Brain microvascular endothelial cell (primary cell): ENCODE measurements around the gene SUMO1.

Source experiments
- DNase-seq: peaks from one replicate; pipeline ENCODE4 v3.0.0-alpha.2; 2020
- H3K27ac ChIP-seq: fragments of 250-450 bp; sonication (Bioruptor Pico); 2 replicates; pipeline ENCODE4 v1.5.1; 2020; ENCODE audit warnings: mild to moderate bottlenecking, moderate library complexity
- H3K27me3 ChIP-seq: fragments of 250-450 bp; sonication (Bioruptor Pico); replicated peaks from 2 replicates; pipeline ENCODE4 v1.5.1; 2020; ENCODE audit warnings: mild to moderate bottlenecking
- H3K36me3 ChIP-seq: fragments of 250-450 bp; sonication (Bioruptor Pico); replicated peaks from 2 replicates; pipeline ENCODE4 v1.5.1; 2020; ENCODE audit warnings: mild to moderate bottlenecking
- H3K4me3 ChIP-seq: 2 replicates; pipeline ENCODE4 v1.5.1; 2011; ENCODE audit warnings: low read depth, mild to moderate bottlenecking, control low read depth, low read length, moderate library complexity
- in situ Hi-C: cut with HindIII; loops from 2 replicates; pipeline ENCODE4 v1.10.0; 2017; ENCODE audit warnings: low sequenced_read_pairs, low pct_ligation_motif_present
- TF ChIP-seq, protein P1 (sequence below): IDR thresholded peaks from 2 replicates; pipeline ENCODE4 v1.5.1; 2011; ENCODE audit warnings: low read depth, mild to moderate bottlenecking, moderate library complexity, low read length, control low read depth, inconsistent platforms; ENCODE audit errors: missing control alignments

SUMO1 gene

DNA sequence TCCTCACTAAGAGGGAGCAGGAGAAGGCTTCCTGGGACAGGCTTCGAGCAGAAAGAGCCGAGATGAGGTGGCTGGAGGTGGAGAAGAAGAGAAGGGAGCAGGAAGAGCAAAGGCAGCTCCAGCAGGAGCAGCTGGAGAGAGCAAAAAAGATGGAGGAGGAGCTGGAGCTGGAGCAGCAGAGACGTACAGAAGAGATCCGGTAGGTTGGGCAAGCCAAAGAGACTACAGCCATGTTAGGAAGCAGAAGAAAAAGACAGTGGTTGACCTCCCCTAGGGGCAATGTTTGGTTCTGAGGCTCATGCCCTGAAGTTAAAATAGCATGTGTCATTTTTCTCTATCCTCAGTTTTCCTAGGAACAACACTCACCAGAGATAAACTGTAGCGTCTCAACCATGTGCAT lies 45.1 kb downstream of the SUMO1 start:
- in situ Hi-C loops = no loop called here
- Histone ChIP-seq H3K27me3 (no peaks in the 10 kb centered on the region), H3K4me3 (no peak overlapping the region), H3K36me3 (no peaks in the 10 kb centered on the region), H3K27ac (no peak overlapping the region)
- TF ChIP-seq, protein P1, sequence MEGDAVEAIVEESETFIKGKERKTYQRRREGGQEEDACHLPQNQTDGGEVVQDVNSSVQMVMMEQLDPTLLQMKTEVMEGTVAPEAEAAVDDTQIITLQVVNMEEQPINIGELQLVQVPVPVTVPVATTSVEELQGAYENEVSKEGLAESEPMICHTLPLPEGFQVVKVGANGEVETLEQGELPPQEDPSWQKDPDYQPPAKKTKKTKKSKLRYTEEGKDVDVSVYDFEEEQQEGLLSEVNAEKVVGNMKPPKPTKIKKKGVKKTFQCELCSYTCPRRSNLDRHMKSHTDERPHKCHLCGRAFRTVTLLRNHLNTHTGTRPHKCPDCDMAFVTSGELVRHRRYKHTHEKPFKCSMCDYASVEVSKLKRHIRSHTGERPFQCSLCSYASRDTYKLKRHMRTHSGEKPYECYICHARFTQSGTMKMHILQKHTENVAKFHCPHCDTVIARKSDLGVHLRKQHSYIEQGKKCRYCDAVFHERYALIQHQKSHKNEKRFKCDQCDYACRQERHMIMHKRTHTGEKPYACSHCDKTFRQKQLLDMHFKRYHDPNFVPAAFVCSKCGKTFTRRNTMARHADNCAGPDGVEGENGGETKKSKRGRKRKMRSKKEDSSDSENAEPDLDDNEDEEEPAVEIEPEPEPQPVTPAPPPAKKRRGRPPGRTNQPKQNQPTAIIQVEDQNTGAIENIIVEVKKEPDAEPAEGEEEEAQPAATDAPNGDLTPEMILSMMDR = no peak
- DNase-seq = no peak

DNA sequence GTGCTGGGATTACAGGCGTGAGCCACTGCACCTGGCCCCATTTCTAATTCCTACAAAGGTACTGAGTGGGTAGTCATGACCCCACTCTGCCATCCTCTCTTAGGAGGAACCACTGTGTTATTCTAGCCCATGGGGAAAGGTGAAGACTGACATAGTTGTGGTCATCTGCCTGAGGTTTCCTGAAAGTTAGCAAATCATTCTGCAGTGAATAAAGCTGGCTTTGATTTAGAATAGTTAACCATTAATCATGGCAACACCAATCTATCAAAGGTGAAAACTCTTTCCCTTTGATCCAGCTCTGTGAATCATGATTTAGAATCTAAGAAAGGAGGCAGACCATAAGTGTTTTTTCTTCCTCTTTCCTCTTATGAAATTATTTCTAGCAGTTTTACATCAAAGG lies 50.8 kb downstream of the SUMO1 start:
- in situ Hi-C loops = no loop called here
- no peak for DNase-seq
- H3K4me3 ChIP-seq = no peak overlapping the region

DNA sequence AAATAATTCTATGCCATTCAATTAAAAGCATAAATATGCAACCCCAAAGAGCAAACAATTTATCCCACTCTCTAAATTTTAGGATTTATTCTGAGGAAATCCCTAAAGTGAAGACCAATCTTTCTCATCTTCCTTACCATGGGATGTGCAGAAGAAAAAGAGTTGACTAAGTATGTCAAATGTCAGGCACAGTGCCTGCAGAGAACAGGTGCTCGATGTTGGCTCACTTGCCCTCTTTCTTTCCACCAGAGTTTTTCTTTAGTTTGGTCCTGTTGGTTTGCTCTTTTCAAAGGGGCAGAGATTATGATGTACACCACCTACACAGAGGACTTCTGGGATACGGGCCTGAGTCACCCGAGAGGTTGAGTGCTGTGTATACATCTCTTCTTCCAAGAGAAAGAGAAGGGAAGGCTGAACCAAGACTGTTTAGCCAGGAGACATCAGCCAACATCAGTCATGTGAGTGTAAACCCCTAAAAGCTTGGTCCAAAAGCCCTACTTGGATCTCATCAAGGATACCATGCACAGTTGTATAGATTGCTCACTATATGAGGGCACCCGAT lies 51.7 kb downstream of the SUMO1 start:
- no peak overlapping the region for H3K27ac ChIP-seq
- TF ChIP-seq, protein P1 = no peak
- no peak for DNase-seq
- in situ Hi-C loops = no loop called here
- H3K4me3 ChIP-seq = no peak overlapping the region
- H3K27me3 ChIP-seq = no peaks in the 10 kb centered on the region
- H3K36me3 ChIP-seq = no peaks in the 10 kb centered on the region

More for the DNA sequence above, 50.8 kb downstream of the SUMO1 start:
- Histone ChIP-seq H3K27me3 (no peaks in the 10 kb centered on the region), H3K36me3 (no peaks in the 10 kb centered on the region), H3K27ac (no peak overlapping the region)
- TF ChIP-seq, protein P1 = no peak

DNA sequence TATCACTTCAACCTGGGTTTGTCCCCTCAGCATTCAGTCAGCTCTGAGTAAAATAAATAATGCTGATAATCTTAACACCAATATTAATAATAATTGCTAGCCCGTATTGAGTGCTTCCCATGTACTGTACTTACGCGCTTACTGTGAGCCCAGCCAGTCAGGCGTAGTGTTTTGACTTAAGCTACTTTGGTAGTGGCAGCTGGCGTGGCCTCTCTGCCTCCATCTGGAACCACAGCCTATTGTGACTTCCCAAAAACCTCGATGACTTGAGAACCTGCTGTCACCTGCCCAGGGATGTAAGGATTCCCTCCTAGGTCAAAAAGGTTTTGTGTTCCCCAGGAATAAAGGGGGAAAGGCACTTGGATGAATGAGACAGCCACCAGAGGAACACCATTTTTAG lies 53.2 kb downstream of the SUMO1 start:
- Histone ChIP-seq H3K27me3 (no peaks in the 10 kb centered on the region), H3K4me3 (no peak overlapping the region), H3K27ac (no peak overlapping the region), H3K36me3 (no peaks in the 10 kb centered on the region)
- in situ Hi-C loops = no loop called here
- DNase-seq = no peak
- TF ChIP-seq, protein P1 = no peak

DNA sequence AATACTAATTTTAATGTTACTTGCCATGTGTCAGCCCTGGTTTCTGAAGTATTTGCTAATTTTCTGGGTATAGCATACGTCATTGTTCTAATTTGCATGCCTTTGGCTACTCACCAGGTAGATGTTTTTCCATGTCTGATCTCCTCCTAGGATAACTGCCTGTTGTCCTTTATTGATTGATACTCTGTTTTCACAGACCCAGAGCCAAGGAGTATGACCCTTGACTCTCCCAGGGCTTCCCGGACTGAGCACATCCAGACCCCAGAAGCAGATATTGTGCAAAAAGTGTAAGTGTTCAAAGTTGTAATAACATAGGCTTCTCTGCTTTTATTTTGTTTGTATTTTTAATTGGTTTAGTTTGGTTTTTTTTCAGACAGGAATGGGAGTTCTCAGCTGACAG lies 53.8 kb downstream of the SUMO1 start:
- Histone ChIP-seq H3K36me3 (no peaks in the 10 kb centered on the region), H3K27me3 (no peaks in the 10 kb centered on the region), H3K4me3 (no peak overlapping the region), H3K27ac (no peak overlapping the region)
- DNase-seq = no peak
- in situ Hi-C loops = no loop called here
- TF ChIP-seq, protein P1 = no peak

DNA sequence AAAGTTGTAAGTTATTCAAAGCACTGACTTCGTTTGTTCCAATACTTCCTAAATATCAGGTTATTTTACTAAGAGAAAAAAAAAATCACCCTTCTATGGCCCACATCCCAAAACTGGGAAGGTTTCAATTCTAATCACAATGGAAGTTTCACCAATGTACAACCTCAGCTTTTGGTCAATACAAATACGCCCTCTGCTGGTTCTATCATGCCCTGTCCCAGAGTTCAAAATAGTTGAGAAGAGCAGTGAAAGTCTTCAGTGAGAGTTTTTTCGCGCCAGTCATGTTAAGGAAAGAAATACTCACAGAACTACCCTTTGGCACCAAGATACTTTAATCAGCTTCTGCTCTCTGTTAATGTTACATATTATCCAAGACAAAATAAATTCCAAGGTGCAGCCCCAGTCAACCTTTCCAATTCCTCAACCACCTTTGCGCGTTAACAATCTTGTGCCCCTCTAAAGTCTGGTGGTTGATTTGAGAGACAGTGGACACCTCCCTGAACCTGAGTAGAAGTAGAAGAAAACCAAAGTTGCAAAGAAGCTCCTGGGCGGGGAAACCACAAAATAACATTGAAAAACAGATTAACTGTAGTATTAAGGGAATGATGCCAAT lies 59.9 kb downstream of the SUMO1 start:
- Histone ChIP-seq H3K27me3 (no peaks in the 10 kb centered on the region), H3K27ac (no peak overlapping the region), H3K36me3 (no peaks in the 10 kb centered on the region), H3K4me3 (no peak overlapping the region)
- in situ Hi-C loops = no loop called here
- TF ChIP-seq, protein P1 = peak; percentile 82
- peak; percentile 68 for DNase-seq
